ENCODE data around the gene CIP2A.

CIP2A gene

GRCh38 chr3:108555966-108556581 is 33.2 kb downstream of the CIP2A start:
- DNase-seq = no peak

DNA sequence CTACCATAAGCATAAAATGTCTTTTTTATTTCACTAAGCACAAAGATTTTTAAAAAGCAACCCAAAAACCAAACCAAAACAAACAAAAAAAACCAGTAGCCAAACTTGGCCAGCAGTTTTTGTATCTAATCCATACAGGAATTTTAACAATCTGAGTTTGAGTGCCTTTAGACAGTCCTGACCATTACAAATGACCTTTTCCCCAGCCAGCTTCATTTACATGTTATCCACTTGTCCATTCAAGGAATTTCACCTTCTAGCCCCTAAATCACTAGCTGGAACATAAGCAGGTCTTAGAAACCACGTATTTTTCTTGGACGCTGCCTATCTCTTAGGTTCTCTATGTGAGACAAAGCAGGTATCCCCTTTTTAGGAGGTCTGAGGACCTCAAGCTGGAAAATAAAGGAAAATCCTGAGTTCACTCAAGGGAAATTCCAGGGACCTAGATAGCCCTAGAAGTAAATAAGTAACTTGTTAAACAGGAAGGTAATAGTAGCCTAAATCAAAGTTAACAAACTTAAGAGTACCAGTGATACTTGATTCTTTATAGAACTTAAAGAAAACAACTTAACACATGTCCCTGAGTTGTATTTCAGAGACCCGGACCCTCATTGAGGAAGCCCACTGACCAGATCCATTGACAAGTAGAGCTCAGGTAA is 34.2 kb downstream of the CIP2A start:
- DNase-seq = no peak

DNA sequence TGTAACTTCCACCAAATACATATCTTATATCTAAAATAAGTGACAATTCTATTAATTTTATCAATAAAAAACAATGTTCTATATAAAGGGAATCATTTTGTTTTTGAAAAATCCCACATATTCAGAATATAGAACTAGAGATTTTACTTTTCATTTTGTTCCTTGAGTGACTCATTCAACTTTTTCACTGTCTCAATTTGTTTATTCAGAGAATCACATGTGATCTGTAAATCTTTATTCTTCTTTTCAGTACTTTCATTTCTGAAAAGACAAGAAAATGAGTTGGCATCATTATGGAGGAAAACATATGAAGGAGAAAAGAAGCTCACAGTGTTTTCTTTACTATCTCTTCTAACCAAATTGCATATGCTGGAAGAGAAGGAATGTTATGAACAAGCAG is 35.0 kb downstream of the CIP2A start:
- no peak for DNase-seq

- DNase-seq = no peak
These were observed 36.7 kb downstream of the CIP2A start for GRCh38 chr3:108552267-108553159.

GRCh38 chr3:108548886-108549285 is 40.4 kb downstream of the CIP2A start:
- DNase-seq = no peak

- DNase-seq = no peak
These were observed 40.9 kb downstream of the CIP2A start for GRCh38 chr3:108548304-108548703.

GRCh38 chr3:108546692-108547091 is 42.5 kb downstream of the CIP2A start:
- no peak for DNase-seq

DNA sequence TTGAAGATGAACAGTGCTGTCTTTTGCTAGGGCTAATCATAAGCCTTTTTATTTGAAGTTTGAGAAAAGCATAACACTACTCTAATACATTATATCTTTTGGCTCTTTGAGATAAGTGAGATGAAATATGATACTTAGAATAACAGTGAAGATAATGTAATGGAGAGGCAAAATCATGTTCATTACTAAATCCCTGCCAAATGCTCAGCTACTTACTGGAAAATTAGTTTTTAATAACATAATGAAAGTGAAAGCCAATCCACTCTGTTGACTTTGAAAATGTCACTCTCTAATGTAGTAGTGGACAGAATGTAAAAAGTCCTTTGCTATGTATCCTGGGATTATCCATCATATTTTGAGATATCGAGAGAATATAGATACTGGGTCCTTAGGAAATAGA is 43.0 kb downstream of the CIP2A start:
- no peak for DNase-seq

GRCh38 chr3:108538083-108538482 is 51.2 kb downstream of the CIP2A start:
- DNase-seq = no peak

DNA sequence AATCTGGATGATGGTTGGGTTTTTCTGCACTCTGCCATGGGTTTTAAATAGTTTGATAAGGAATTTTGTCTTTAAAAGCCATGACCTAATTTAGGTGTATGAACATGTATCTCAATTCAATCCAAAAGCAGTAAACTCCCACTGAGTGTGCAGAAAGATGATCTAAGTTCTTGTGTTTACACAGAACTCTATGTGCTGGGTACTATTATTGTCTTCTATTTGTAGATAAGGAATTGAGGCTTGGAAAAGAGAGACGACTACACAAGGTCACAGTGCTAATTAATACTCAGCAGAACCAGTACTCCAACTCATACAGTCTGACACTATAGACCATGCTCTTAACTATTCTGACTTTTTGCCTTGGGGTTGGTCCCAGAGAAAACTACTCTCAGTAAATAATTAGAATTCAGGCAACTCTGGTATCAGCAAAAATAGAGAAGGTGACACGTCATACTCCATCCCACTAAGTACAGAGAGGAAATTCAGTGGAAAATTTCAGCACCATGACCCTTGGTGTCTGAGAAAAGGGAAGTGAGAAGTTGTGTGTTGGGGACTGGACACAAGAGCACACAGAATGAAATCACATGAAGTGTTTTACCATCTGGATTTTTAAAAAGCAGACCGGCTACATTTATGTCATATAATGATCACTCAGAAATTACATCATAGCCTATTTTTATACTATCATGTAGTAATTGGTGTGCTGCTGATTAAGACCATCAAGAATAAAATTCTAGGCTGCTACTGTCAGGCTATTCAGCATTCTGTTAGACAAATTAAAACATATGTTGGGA is 60.6 kb downstream of the CIP2A start:
- no peak for DNase-seq

GRCh38 chr3:108527817-108528216 is 61.4 kb downstream of the CIP2A start:
- no peak for DNase-seq

- DNase-seq = no peak
These were observed 62.1 kb downstream of the CIP2A start for GRCh38 chr3:108527109-108527508.

DNA sequence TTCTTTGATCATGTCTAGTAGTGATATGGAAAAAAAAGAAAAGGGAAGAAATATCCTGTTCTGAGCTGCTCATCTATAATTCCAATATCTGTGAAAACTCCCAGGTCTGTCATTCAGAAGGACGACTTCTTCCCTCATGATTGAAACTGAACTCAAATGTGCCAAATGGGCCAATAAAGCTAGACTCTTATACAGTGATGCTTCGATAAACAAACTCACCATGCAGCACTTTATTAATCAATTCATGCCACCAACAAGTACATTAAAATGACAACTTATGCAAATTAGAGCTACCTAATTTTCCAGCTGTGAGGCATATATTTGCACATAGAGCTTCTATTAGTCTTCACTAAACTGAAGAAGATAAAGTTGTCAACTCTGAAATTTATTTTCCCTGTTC is 63.3 kb downstream of the CIP2A start:
- DNase-seq = no peak

DNA sequence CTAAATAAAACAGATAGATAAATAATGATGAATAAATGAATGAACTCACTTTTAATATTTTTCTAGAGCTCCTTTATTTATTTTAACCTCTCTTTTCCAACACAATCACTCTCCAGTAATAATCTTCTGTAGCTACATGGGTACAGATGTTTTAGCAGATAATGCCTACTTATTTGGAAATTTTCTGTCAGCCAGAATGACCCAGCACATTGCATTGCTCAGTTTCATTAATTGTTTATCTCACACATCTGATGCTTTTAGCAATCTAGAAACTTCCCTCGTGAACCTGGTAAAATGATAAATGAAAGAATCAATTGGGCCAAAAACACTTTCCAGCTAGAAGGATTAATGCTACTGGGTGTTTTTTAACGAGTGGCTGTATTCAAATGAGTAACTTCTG is 64.0 kb downstream of the CIP2A start:
- DNase-seq = no peak

DNA sequence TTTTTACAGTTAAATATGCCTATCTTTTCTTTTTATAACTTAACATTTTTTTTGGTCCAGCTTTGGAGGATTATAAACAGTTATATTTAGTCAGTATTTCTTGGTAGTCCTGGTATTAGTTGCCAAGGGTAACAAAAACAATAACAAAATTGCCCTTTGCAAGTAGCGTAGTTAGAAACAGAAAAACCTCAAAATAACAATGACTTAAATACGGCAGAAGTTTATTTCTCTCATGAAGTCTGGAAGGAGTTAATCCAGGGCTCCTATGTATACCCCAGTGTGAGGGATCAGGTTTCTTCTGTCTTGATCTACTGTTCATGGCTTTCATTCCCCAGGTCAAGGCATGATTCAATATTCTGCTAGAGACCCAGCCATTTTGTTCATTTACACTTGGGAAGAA is 64.7 kb downstream of the CIP2A start:
- DNase-seq = no peak

- DNase-seq = no peak
These were observed 70.3 kb downstream of the CIP2A start for GRCh38 chr3:108518895-108519294.

DNA sequence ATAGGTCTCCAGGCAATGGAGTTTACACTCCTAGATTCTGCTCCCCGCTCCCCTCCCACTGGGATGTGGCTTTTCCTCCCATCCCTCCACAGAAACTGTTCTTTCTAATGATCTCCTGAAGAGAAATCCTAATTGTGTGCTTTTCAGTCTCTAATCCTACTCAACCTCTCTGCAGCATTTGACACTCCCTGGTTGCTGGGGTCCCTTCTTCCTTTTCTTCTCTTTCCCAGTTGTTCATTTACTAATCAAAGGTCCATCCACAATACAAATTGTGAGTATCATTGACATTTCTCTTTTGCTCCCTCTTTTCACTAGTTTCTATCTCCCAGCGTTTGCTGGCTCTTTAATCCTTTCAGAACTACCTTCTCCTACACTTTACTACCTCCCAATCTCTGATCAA is 72.4 kb downstream of the CIP2A start:
- DNase-seq = no peak

DNA sequence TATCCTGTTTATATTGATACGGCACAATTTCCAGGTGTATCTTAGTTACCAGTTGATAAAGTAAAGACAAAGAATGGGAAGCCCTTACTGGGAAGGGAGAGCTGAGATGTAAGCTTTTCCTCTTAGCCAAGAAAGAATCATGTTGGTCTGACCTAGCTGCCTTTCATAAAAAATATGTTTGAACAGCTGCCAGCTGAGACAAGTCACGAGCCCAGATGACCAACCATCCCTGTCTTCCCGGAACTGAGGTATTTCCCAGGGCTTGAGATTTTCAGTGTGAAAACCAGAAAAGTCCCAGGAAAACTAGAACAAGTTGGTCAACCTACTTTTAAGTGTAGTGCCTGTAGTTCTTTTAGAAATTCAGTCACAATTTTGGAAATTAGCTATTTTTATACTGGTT is 75.3 kb downstream of the CIP2A start:
- DNase-seq = no peak

GRCh38 chr3:108512671-108513070 is 76.6 kb downstream of the CIP2A start:
- DNase-seq = no peak

DNA sequence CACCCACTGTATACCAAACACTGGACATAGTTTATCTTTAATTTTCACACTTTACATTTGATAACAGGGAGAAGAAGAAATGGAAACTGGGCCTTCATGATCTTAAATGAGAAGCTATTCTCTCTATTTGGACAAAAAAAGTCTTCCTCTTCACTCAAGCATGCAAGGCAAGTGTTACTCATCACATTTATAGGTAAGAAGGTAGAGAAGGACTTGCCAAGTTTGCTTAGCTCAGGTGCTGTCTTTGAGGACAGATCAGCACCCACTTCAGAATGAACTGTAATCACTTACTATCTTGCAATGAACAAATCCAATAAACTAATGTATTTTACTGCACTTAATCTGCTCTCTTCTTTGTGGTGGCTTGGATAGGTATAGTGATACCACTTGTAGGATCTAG is 77.7 kb downstream of the CIP2A start:
- DNase-seq = no peak

GRCh38 chr3:108511055-108511454 is 78.2 kb downstream of the CIP2A start:
- no peak for DNase-seq

DNA sequence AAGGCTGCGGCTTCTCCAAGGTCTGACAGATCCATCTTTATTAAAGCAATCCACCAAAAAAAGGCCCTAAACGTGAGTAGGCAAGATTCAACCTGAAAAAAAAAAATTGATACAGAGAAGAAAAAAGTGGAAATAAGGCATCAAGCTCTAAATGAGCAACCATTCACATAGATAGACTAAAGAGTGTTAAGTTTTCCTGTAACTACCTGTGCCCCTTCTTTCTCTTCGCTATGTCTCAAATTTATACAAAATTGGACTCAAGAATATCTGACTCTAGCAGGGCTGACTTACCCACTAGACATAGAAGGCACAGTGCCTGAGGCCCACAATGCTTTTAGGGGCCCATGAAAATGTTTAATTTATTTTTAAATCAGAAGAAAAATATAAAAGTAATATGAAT is 78.7 kb downstream of the CIP2A start, which contains the start of gene MYH15:
Gene MYH15, minus strand, starts transcription at position 101 of the 400 bp plus-strand sequence. Its CDS starts 66 bp downstream, at position 35.
- DNase-seq = no peak

DNA sequence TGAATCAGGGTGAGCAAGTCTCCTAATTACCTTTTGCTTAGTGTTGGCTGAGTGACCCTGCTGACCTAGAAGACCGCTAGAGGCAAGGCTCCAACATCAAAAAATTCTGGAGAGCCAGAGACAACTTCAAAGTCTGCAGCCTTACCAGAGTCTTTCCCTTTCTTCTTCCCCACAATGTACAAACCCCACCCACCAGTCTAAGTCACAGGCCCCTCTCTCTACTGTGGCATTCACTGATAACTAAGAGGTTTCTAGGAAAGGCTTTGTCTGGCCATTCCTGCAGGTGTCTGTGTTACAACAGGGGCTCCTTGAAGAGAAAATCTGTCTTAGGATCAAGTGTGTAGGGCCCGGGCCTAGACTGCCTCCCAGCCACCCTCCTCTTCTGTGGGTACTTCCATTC is 79.4 kb downstream of the CIP2A start:
- DNase-seq = no peak
